Activated B cell treated with CpG ODN at 0.5 μM for 24 hours (primary cell): ENCODE measurements around the gene ISG15. TPM values are rescaled to one million over a fixed set of nuclear protein-coding genes. Genes with fewer than 3 reads are reported as not detected.

ENCODE experiments used
- ATAC-seq: fragments of 200-7000 bp; cut with Tn5 transposase; one replicate; pipeline ENCODE4 v1.10.0; 2021; ENCODE audit warnings: low read depth, mild to moderate bottlenecking, moderate library complexity
- CTCF ChIA-PET: fragments of 350-600 bp; sonication (Branson Sonifier 250); formaldehyde crosslinking; loops from one replicate; lab custom pipeline; 2021; ENCODE audit warnings: antibody characterized with exemption; lab: Charles Lee
- POLR2A ChIA-PET: fragments of 350-600 bp; sonication (Branson Sonifier 250); formaldehyde crosslinking; loops from one replicate; lab custom pipeline; 2021; ENCODE audit warnings: antibody characterized with exemption; lab: Charles Lee
- DNase-seq: peaks from one replicate; pipeline ENCODE4 v3.0.0; 2022
- H3K27ac Mint-ChIP-seq: one replicate; pipeline ENCODE4 v1.8.0; 2020; ENCODE audit warnings: mixed read lengths
- H3K27me3 Mint-ChIP-seq: one replicate; pipeline ENCODE4 v1.8.0; 2021; ENCODE audit warnings: mixed read lengths
- H3K36me3 Mint-ChIP-seq: one replicate; pipeline ENCODE4 v1.8.0; 2021; ENCODE audit warnings: low read depth, mixed read lengths
- H3K4me1 Mint-ChIP-seq: one replicate; pipeline ENCODE4 v1.8.0; 2021; ENCODE audit warnings: mixed read lengths
- H3K4me3 Mint-ChIP-seq: one replicate; pipeline ENCODE4 v1.8.0; 2020; ENCODE audit warnings: mild to moderate bottlenecking, mixed read lengths
- H3K9me3 Mint-ChIP-seq: one replicate; pipeline ENCODE4 v1.8.0; 2020; ENCODE audit warnings: mixed read lengths
- intact Hi-C: fragments of 100-400 bp; cut with micrococcal nuclease; formaldehyde crosslinking; loops from one replicate; pipeline ENCODE4 v1.15.1; 2024
- total RNA-seq: library from RNA; stranded (reverse); gene quantifications from 2 replicates; pipeline ENCODE4 v1.2.3, GENCODE V29; 2022
- TF ChIP-seq, protein P1 (sequence below): fragments of 200-600 bp; IDR thresholded peaks from one replicate; pipeline ENCODE4 v1.8.0; 2022; ENCODE audit warnings: antibody characterized with exemption, mild to moderate bottlenecking

ISG15 gene
- total RNA-seq, 1 donor from 2014 or later: 25.8 TPM

DNA sequence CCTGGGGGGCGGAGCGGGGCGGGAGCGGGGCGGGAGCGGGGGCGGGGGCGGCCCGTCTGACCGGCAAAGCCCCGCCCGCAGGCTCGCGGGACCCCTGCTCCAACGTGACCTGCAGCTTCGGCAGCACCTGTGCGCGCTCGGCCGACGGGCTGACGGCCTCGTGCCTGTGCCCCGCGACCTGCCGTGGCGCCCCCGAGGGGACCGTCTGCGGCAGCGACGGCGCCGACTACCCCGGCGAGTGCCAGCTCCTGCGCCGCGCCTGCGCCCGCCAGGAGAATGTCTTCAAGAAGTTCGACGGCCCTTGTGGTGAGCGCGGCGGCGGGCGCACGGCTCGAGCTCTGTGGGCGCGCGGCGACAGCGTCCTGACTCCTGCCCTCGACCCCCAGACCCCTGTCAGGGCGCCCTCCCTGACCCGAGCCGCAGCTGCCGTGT lies 27.8 kb downstream of the ISG15 start:
- DNase-seq: no peak
- Mint-ChIP-seq H3K27ac (no peak overlapping the region), H3K9me3 (no peaks in the 10 kb centered on the region), H3K4me3 (no peak overlapping the region), H3K4me1 (peaks cover 25% of the 10 kb centered on the region), H3K27me3 (peaks cover 9% of the 10 kb centered on the region), H3K36me3 (no peaks in the 10 kb centered on the region)
- intact Hi-C loops: no loop called here
- TF ChIP-seq, protein P1, sequence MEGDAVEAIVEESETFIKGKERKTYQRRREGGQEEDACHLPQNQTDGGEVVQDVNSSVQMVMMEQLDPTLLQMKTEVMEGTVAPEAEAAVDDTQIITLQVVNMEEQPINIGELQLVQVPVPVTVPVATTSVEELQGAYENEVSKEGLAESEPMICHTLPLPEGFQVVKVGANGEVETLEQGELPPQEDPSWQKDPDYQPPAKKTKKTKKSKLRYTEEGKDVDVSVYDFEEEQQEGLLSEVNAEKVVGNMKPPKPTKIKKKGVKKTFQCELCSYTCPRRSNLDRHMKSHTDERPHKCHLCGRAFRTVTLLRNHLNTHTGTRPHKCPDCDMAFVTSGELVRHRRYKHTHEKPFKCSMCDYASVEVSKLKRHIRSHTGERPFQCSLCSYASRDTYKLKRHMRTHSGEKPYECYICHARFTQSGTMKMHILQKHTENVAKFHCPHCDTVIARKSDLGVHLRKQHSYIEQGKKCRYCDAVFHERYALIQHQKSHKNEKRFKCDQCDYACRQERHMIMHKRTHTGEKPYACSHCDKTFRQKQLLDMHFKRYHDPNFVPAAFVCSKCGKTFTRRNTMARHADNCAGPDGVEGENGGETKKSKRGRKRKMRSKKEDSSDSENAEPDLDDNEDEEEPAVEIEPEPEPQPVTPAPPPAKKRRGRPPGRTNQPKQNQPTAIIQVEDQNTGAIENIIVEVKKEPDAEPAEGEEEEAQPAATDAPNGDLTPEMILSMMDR: no peak
- POLR2A ChIA-PET: interaction anchor here (0.8 to 6.4 kb wide), 4 partner anchors 14 to 27 kb away, joined by 3 to 99 read pairs (median 3); partner anchors contain the start of gene ISG15
- no peak for ATAC-seq
- CTCF ChIA-PET: interaction anchor here (1.2 to 1.3 kb wide), 3 partner anchors 22 to 209 kb away, joined by 3 to 4 read pairs (median 4); no protein-coding TSS in a partner anchor

- ATAC-seq (no peak), DNase-seq (no peak)
- no peak overlapping the region for H3K4me3 Mint-ChIP-seq
- CTCF ChIA-PET: no interaction called here
- no peaks in the 10 kb centered on the region for H3K9me3 Mint-ChIP-seq
- no peak overlapping the region for H3K27ac Mint-ChIP-seq
- no peaks in the 10 kb centered on the region for H3K36me3 Mint-ChIP-seq
- intact Hi-C loops: no loop called here
- TF ChIP-seq, protein P1: no peak
- POLR2A ChIA-PET: interaction anchor here (6.4 kb wide), 1 partner anchor 19 kb away, joined by 99 read pairs; no protein-coding TSS in a partner anchor
- peaks cover 25% of the 10 kb centered on the region for H3K4me1 Mint-ChIP-seq
- peaks cover 9% of the 10 kb centered on the region for H3K27me3 Mint-ChIP-seq
Observed at GRCh38 chr1:1041873-1042272, 28.6 kb downstream of the ISG15 start.

DNA sequence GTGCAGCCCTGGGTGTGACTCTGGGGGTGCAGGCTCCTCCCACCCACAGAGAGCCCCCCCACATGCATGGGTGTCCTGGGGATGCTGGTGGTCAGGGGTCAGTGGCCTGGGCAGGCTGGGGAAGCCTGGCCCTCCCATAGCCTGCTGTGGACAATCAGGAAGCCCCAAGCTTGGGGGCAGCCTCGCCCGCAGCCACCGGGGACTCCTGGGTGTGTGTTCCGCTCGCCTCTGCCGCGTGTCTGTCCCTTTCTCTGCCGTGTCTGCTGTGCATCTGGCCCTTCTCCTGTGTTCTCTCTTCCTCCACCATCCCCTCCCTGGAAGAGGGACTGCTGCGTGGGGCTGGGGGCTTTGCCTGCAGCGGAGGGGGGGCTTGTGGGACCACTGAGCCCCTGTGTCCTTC lies 29.5 kb downstream of the ISG15 start:
- H3K27me3 Mint-ChIP-seq: peaks cover 9% of the 10 kb centered on the region
- DNase-seq (no peak), ATAC-seq (no peak)
- TF ChIP-seq, protein P1: no peak
- H3K27ac Mint-ChIP-seq: no peak overlapping the region
- POLR2A ChIA-PET: no interaction called here
- peaks cover 22% of the 10 kb centered on the region for H3K4me1 Mint-ChIP-seq
- no peaks in the 10 kb centered on the region for H3K9me3 Mint-ChIP-seq
- H3K4me3 Mint-ChIP-seq: no peak overlapping the region
- CTCF ChIA-PET: no interaction called here
- intact Hi-C loops: no loop called here
- H3K36me3 Mint-ChIP-seq: no peaks in the 10 kb centered on the region

- no peaks in the 10 kb centered on the region for H3K36me3 Mint-ChIP-seq
- ChIA-PET POLR2A (no interaction called here), CTCF (no interaction called here)
- no peak for ATAC-seq
- intact Hi-C loops: no loop called here
- H3K9me3 Mint-ChIP-seq: no peaks in the 10 kb centered on the region
- no peak for DNase-seq
- no peak overlapping the region for H3K27ac Mint-ChIP-seq
- no peak overlapping the region for H3K4me3 Mint-ChIP-seq
- TF ChIP-seq, protein P1: no peak
- peaks cover 18% of the 10 kb centered on the region for H3K4me1 Mint-ChIP-seq
- peaks cover 8% of the 10 kb centered on the region for H3K27me3 Mint-ChIP-seq
Observed at GRCh38 chr1:1043411-1043810, 30.1 kb downstream of the ISG15 start.

GRCh38 chr1:1043921-1044320 lies 30.6 kb downstream of the ISG15 start:
- no peak overlapping the region for H3K4me3 Mint-ChIP-seq
- ATAC-seq (no peak), DNase-seq (no peak)
- H3K9me3 Mint-ChIP-seq: no peaks in the 10 kb centered on the region
- intact Hi-C loops: no loop called here
- TF ChIP-seq, protein P1: no peak
- no peak overlapping the region for H3K27ac Mint-ChIP-seq
- peaks cover 3% of the 10 kb centered on the region for H3K27me3 Mint-ChIP-seq
- ChIA-PET POLR2A (interaction anchor here (0.6 to 1.4 kb wide), 2 partner anchors 9 to 11 kb away, joined by 3 to 11 read pairs; no protein-coding TSS in a partner anchor), CTCF (no interaction called here)
- no peaks in the 10 kb centered on the region for H3K36me3 Mint-ChIP-seq
- peaks cover 13% of the 10 kb centered on the region for H3K4me1 Mint-ChIP-seq
